NCI-H2171 (cell line): Measurements from ENCODE around the gene UBN1.

ENCODE experiments used
- DNase-seq: peaks from one replicate; lab custom pipeline; 2025; lab: John Stamatoyannopoulos, UW

The UBN1 gene

GRCh38 chr16:4825196-4825595 lies 22.1 kb upstream of the UBN1 start:
- no peak for DNase-seq

- DNase-seq: no peak
These were observed 20.8 kb upstream of the UBN1 start for GRCh38 chr16:4826526-4826925.

- no peak for DNase-seq
These were observed 20.3 kb upstream of the UBN1 start for GRCh38 chr16:4826980-4827379.

- no peak for DNase-seq
These were observed 18.5 kb upstream of the UBN1 start for GRCh38 chr16:4828567-4829321.

- DNase-seq: no peak
These were observed 16.9 kb upstream of the UBN1 start for GRCh38 chr16:4830408-4830807.

GRCh38 chr16:4831616-4832015 lies 15.7 kb upstream of the UBN1 start:
- DNase-seq: no peak

- no peak for DNase-seq
These were observed 14.5 kb upstream of the UBN1 start for GRCh38 chr16:4832698-4833343.

- no peak for DNase-seq
These were observed 13.7 kb upstream of the UBN1 start for GRCh38 chr16:4833584-4833983.

- no peak for DNase-seq
These were observed 10.6 kb upstream of the UBN1 start for GRCh38 chr16:4836727-4837126.

- no peak for DNase-seq
These were observed 9.4 kb upstream of the UBN1 start for GRCh38 chr16:4837733-4838501.

- no peak for DNase-seq
These were observed 7.3 kb upstream of the UBN1 start for GRCh38 chr16:4839942-4840341.

GRCh38 chr16:4840984-4841383 lies 6.3 kb upstream of the UBN1 start:
- no peak for DNase-seq

- no peak for DNase-seq
These were observed 779 bp upstream of the UBN1 start for GRCh38 chr16:4846503-4846900.

- DNase-seq: no peak
These were observed 700 bp downstream of the UBN1 start for GRCh38 chr16:4847774-4848587.

GRCh38 chr16:4850211-4850610 lies 2.9 kb downstream of the UBN1 start:
- no peak for DNase-seq

GRCh38 chr16:4852221-4852872 lies 5.1 kb downstream of the UBN1 start:
- DNase-seq: no peak

GRCh38 chr16:4855371-4855770 lies 8.1 kb downstream of the UBN1 start:
- DNase-seq: no peak

GRCh38 chr16:4855804-4856203 lies 8.5 kb downstream of the UBN1 start:
- DNase-seq: no peak

GRCh38 chr16:4859190-4859899 lies 12.1 kb downstream of the UBN1 start:
- no peak for DNase-seq

- DNase-seq: no peak
These were observed 12.6 kb downstream of the UBN1 start for GRCh38 chr16:4859900-4860255.

- DNase-seq: no peak
These were observed 13.6 kb downstream of the UBN1 start for GRCh38 chr16:4860727-4861342.
